ES-I3 (cell line): ENCODE data around the gene POLR3F.

Experiments used
- H3K36me3 ChIP-seq: 2 replicates; pipeline ENCODE4 v1.6.1; 2013; ENCODE audit warnings: mild to moderate bottlenecking, low read length, control low read depth, moderate library complexity; ENCODE audit not compliant: insufficient read depth
- H3K4me1 ChIP-seq: 2 replicates; pipeline ENCODE4 v1.6.1; 2013; ENCODE audit warnings: mild to moderate bottlenecking, control low read depth, low read length; ENCODE audit not compliant: insufficient read depth
- H3K9ac ChIP-seq: 2 replicates; pipeline ENCODE4 v1.6.1; 2013; ENCODE audit warnings: low read depth, mild to moderate bottlenecking, low read length, moderate library complexity
- H3K9me3 ChIP-seq: 2 replicates; pipeline ENCODE4 v1.6.1; 2013; ENCODE audit warnings: mild to moderate bottlenecking, low read length, moderate library complexity; ENCODE audit not compliant: control insufficient read depth, insufficient read depth

POLR3F gene, protein sequence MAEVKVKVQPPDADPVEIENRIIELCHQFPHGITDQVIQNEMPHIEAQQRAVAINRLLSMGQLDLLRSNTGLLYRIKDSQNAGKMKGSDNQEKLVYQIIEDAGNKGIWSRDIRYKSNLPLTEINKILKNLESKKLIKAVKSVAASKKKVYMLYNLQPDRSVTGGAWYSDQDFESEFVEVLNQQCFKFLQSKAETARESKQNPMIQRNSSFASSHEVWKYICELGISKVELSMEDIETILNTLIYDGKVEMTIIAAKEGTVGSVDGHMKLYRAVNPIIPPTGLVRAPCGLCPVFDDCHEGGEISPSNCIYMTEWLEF

DNA sequence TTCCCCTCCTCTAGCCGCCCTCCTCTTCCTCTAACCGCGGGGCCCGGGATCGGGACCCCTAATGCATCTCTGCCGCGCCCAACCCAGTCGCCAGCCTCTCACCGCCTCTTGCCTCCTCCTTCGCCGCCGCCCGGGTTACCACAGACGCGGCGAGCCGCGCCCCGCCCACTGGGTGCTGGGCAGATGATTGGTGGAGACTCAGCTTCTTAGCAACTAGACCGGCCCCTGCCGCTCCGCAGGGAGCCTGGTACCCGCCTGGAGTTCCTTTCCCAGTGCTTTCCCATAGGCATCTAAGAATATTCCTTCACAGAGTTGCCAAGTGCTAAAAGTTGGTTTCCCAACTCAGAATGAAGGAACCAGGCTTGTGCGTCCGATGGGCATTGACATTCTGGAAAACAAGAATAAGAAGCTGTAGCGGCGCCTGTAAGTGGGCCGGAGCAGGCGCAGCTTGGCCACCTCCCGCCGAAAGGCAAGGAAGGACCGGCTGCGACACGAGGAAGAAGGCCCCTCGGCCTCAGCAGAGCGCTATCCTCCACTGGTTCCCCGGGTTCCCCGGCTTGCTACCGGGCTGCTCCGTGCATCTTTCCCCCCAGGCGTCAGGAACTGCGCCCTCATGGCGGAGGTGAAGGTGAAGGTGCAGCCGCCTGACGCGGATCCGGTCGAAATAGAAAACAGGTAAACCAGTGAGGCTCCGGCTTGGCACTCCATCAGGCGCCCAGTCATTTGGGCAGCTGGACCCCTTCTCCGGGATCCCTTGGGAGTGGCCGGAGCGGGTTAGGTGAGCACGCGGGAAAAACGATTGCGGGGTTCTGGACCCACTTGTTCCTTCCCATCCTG lies at the start of gene POLR3F, which contains the start of gene DZANK1:
TSS of gene POLR3F (plus strand) at position 497 of the 837 bp plus-strand sequence. CDS start at position 614, 117 bp downstream.
TSS of gene DZANK1 (minus strand) at position 137 of the 837 bp plus-strand sequence. CDS start 1,672 bp downstream, outside the sequence.
- peak within 1 kb of the TSS; percentile 79 for H3K9ac ChIP-seq
- no peaks in the 10 kb centered on the region; the same call in 1 of the 2 replicates for H3K36me3 ChIP-seq
- no peaks in the 10 kb centered on the region for H3K9me3 ChIP-seq
- H3K4me1 ChIP-seq = no peaks in the 10 kb centered on the region

- Histone ChIP-seq H3K4me1 (no peaks in the 10 kb centered on the region), H3K9ac (no peak overlapping the region), H3K36me3 (no peaks in the 10 kb centered on the region), H3K9me3 (no peaks in the 10 kb centered on the region)
Observed at GRCh38 chr20:18421608-18422007, 45.6 kb upstream of the POLR3F start.

DNA sequence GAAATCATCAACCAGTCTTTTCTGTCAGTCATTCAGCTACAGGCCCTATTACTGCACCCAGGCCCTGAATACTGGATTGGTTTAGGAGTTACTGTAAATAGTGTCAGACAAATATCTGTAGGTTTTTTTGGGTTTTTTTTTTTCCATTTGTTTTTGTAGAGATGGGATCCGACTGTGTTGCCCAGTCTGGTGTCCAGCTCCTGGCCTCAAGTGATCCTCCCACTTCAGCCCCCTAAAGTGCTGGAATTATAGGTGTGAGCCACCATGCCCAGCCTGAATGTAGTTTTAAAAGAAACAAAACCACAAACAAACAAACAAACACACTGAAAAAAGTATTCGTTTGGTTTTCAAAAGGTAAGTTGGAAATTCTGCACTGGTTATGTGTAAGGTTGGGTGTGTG lies 40.0 kb upstream of the POLR3F start:
- H3K36me3 ChIP-seq = no peaks in the 10 kb centered on the region
- no peaks in the 10 kb centered on the region for H3K4me1 ChIP-seq
- no peaks in the 10 kb centered on the region for H3K9me3 ChIP-seq
- H3K9ac ChIP-seq = no peak overlapping the region

DNA sequence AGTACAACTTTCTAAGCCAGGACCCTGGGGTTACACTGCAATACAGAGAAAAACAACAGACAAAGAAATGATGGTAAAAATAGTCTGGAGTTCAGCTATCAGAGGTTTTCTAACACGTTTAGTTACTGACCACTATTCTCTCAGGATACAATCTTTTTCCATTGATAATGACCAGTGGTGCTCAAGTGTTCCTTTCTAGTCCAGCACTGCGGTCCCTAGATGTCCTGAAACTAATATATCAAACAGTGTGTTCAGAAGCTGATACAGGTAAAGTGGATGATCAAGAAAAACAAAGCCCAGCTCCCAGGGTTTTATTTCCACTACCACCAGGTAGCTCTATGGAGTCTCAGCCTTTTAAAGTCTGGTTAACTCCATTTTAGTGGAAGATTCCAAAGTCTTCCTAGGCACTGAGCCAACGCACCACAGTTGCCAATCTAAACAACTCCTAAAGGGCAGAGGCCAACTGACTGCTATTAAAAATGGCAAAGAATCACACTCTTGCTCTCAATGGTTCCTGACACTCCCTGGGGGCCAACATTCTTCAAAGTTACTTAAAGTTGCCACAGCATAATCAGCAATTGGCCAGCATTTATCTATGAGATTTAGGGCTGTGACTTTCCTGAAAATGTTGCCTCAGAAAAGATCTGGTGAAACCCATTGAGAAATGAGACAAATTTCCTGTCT lies 38.6 kb upstream of the POLR3F start:
- Histone ChIP-seq H3K9ac (no peak overlapping the region), H3K36me3 (no peaks in the 10 kb centered on the region), H3K9me3 (no peaks in the 10 kb centered on the region), H3K4me1 (no peaks in the 10 kb centered on the region)

GRCh38 chr20:18430172-18430826 lies 36.9 kb upstream of the POLR3F start:
- H3K9me3 ChIP-seq = no peaks in the 10 kb centered on the region
- H3K9ac ChIP-seq = no peak overlapping the region
- no peaks in the 10 kb centered on the region for H3K4me1 ChIP-seq
- H3K36me3 ChIP-seq = no peaks in the 10 kb centered on the region

DNA sequence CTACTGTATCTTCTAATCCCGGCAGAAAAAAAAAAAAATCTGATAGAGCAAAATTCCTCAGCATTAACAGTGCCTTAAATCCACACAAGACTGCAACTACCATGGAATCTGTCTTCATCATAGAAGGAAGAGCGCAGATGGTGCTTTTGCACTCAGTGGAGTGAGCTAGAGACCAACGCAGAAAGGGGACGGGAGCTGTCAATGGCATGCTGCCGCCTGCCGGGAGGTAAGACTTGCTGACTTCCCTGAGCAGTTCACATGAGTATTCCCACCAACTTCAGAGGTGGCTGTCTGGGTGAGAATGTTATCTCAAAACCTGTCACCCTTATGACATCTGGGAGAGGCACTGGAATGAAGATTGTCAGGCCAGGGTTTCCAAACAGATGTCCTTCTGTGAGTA lies 36.0 kb upstream of the POLR3F start:
- Histone ChIP-seq H3K4me1 (no peaks in the 10 kb centered on the region), H3K9me3 (no peaks in the 10 kb centered on the region), H3K36me3 (no peaks in the 10 kb centered on the region), H3K9ac (no peak overlapping the region)

DNA sequence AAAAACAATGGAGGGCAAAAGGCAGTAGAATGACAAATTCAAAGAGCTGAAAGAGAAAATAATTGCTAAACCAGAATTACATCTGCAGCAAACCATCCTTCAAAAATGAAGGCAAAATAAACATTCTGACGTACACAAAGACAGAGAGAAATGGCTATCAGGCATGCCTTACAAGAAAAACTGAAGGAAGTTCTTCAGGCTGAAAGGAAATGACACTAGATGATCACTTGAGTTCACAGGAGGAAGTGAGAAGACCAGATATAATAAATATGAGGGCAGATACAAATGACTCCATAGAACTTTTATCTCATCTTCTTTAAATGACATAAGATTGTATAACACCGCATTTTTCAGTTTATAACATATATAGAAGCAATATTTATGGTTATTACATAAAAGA lies 30.3 kb upstream of the POLR3F start:
- Histone ChIP-seq H3K36me3 (no peaks in the 10 kb centered on the region), H3K4me1 (no peaks in the 10 kb centered on the region), H3K9me3 (no peaks in the 10 kb centered on the region)

GRCh38 chr20:18440403-18440802 lies 26.8 kb upstream of the POLR3F start:
- no peaks in the 10 kb centered on the region for H3K4me1 ChIP-seq
- H3K9ac ChIP-seq = no peak overlapping the region
- H3K9me3 ChIP-seq = no peaks in the 10 kb centered on the region
- H3K36me3 ChIP-seq = no peaks in the 10 kb centered on the region

More for the DNA sequence above, 30.3 kb upstream of the POLR3F start:
- H3K9ac ChIP-seq = no peak overlapping the region; the same call in 1 of the 2 replicates

DNA sequence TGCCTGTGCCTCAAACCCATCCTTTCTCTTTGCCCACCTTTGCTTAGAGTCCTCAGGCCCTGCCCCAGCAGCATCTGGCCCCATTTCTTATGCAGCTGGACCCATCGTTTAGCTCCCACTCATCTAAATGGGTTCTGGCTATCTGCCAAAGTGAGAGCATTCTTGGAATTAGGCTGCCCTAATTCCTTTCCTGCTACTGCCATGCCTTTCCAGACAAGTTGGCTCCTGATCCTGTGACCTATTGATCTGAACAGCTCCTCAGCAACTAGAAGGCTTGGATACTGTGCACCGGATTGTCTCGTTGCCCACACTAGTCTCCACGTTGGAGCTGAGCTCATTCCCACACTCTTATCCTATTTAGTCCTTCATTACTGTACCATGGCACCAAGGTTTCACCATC lies 23.3 kb upstream of the POLR3F start:
- H3K36me3 ChIP-seq = no peaks in the 10 kb centered on the region
- no peaks in the 10 kb centered on the region for H3K9me3 ChIP-seq
- no peak overlapping the region for H3K9ac ChIP-seq
- H3K4me1 ChIP-seq = no peaks in the 10 kb centered on the region

- no peaks in the 10 kb centered on the region for H3K4me1 ChIP-seq
- H3K9me3 ChIP-seq = no peaks in the 10 kb centered on the region
- no peaks in the 10 kb centered on the region for H3K36me3 ChIP-seq
- H3K9ac ChIP-seq = no peak overlapping the region
Observed at GRCh38 chr20:18456600-18456999, 10.6 kb upstream of the POLR3F start.

DNA sequence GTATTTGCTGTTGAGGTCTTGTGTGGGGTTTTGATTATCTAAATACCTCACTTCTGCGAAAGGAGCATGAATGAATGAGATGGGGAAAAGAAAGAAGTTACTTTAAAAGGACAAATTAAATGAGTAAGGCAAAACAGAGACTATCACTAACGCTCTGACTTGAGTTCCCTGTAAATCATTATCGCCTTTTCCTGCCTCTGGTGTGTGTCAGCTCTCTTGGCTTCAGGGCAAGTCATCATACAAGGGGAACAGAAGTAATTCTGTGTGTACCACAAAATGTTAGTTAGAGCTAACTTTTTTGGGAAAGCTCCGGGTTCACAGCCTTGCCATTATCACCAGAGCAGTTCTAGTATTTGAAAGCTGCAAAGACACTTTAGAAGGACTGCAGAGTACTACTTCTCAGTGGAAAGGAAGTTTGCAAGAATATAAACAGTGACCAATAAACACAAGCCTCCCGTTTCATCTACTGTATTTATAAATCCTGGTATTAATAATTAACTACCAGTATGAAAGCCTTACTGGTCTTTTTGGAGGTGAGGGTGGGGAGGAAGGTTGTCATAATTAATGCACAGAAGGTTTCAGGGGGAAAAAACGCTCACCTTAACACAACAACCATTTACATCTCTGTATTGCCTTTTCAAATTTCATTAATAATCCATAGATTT lies 1.5 kb upstream of the POLR3F start:
- no peaks in the 10 kb centered on the region; the same call in 1 of the 2 replicates for H3K36me3 ChIP-seq
- no peaks in the 10 kb centered on the region for H3K9me3 ChIP-seq
- H3K4me1 ChIP-seq = no peaks in the 10 kb centered on the region
- H3K9ac ChIP-seq = no peak overlapping the region

- Histone ChIP-seq H3K9ac (peak overlapping the region; percentile 79), H3K9me3 (no peaks in the 10 kb centered on the region), H3K36me3 (no peaks in the 10 kb centered on the region; the same call in 1 of the 2 replicates), H3K4me1 (no peaks in the 10 kb centered on the region)
Observed at GRCh38 chr20:18466574-18466893, 656 bp upstream of the POLR3F start.

GRCh38 chr20:18477218-18477617 lies 10.0 kb downstream of the POLR3F start:
- Histone ChIP-seq H3K36me3 (peaks cover 20% of the 10 kb centered on the region), H3K9me3 (no peaks in the 10 kb centered on the region), H3K4me1 (no peaks in the 10 kb centered on the region), H3K9ac (no peak overlapping the region)

DNA sequence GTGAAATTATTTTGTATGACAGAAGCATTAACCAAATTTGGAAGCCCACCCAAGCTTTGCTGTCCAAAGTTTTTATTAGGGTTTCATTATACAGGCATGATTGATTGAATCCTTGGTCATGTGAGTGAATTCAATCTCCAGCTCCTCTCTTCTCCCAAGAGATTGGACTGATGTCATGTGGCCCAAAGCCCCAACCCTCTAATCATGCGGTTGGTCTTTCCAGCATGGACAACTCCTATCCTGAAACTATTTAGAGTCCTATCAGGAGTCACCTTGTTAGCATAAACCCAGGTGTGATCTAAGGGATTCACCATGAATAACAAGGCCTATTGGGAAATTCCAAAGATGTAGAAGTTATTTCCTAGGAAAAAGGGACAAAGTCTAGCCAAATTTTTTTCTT lies 10.6 kb downstream of the POLR3F start:
- Histone ChIP-seq H3K4me1 (no peaks in the 10 kb centered on the region), H3K36me3 (peaks cover 20% of the 10 kb centered on the region), H3K9ac (no peak overlapping the region), H3K9me3 (no peaks in the 10 kb centered on the region)
